ENCODE measurements around the gene RECQL5. TPM values are rescaled to one million over a fixed set of nuclear protein-coding genes. Genes with fewer than 3 reads are reported as not detected.

The RECQL5 gene
- polyA plus RNA-seq, 12 donors: 12.3 to 36.8 (median 16.4) TPM; not detected in 1

GRCh38 chr17:75634754-75635609, 32.0 kb downstream of the RECQL5 start:
- DNase-seq: no peak

- no peak for DNase-seq
These were observed 32.6 kb downstream of the RECQL5 start for GRCh38 chr17:75634376-75634740.

- DNase-seq: peak; percentile 93
These were observed 33.2 kb downstream of the RECQL5 start for GRCh38 chr17:75633486-75634375.

- DNase-seq: peak; percentile 86
These were observed 34.0 kb downstream of the RECQL5 start, which contains the start of gene SMIM5 for GRCh38 chr17:75632863-75633485. SMIM5 (plus strand) TSS chr17:75633434; CDS start chr17:75640202, 6,768 bp downstream.

GRCh38 chr17:75632428-75632827, 34.5 kb downstream of the RECQL5 start:
- DNase-seq: no peak

GRCh38 chr17:75631353-75631752, 35.6 kb downstream of the RECQL5 start:
- DNase-seq: no peak

- no peak for DNase-seq
These were observed 36.7 kb downstream of the RECQL5 start for GRCh38 chr17:75630071-75630917.

GRCh38 chr17:75629157-75629556, 37.8 kb downstream of the RECQL5 start:
- DNase-seq: no peak

GRCh38 chr17:75628425-75628824, 38.5 kb downstream of the RECQL5 start:
- no peak for DNase-seq

GRCh38 chr17:75627094-75627493, 39.9 kb downstream of the RECQL5 start:
- DNase-seq: no peak

- no peak for DNase-seq
These were observed 40.4 kb downstream of the RECQL5 start for GRCh38 chr17:75626496-75627038.

- DNase-seq: no peak
These were observed 41.0 kb downstream of the RECQL5 start for GRCh38 chr17:75625813-75626486.

- no peak for DNase-seq
These were observed 42.1 kb downstream of the RECQL5 start for GRCh38 chr17:75624714-75625345.

- DNase-seq: no peak
These were observed 42.9 kb downstream of the RECQL5 start for GRCh38 chr17:75624021-75624420.

- DNase-seq: no peak
These were observed 43.6 kb downstream of the RECQL5 start for GRCh38 chr17:75623386-75623785.

GRCh38 chr17:75622771-75623273, 44.1 kb downstream of the RECQL5 start:
- no peak for DNase-seq

- DNase-seq: no peak
These were observed 44.9 kb downstream of the RECQL5 start for GRCh38 chr17:75622076-75622475.

GRCh38 chr17:75621489-75621888, 45.5 kb downstream of the RECQL5 start:
- no peak for DNase-seq
